ENCODE results near the gene ZNF777. TPM values are rescaled to one million over a fixed set of nuclear protein-coding genes. Genes with fewer than 3 reads are reported as not detected.

Gene ZNF777
- total RNA-seq, 1 donor from 2014 or later, result 19.0 TPM

DNA sequence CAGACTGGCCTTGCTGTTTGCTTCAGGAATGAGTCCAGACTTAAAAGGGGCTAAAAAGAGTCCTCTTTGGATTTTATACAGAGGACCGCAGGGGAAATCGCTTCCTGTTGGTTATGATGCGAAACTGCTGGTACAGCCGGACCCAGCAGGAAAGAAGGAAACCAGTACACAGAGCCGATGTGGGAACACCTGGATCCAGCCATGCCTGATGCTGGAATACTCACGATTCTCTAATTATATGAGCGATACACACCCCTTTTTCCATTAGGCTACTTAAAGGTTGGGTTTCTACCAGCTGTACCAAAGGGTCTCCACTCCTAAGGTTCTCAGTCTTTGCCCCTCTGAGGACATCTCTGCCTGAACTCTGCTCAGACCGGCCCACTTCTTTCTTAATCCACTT is 27.7 kb downstream of the ZNF777 start:
- Mint-ChIP-seq H3K4me3 (no peak overlapping the region), H3K27me3 (ENCODE audit: insufficient read depth) (no peaks in the 10 kb centered on the region), H3K36me3 (ENCODE audit: low read depth) (peaks cover 41% of the 10 kb centered on the region), H3K27ac (no peak overlapping the region), H3K4me1 (ENCODE audit: low read depth) (peaks cover 11% of the 10 kb centered on the region), H3K9me3 (no peaks in the 10 kb centered on the region)
- no peak for DNase-seq (ENCODE audit: low spot score)
- intact Hi-C loops (cut with micrococcal nuclease), result no loop called here

DNA sequence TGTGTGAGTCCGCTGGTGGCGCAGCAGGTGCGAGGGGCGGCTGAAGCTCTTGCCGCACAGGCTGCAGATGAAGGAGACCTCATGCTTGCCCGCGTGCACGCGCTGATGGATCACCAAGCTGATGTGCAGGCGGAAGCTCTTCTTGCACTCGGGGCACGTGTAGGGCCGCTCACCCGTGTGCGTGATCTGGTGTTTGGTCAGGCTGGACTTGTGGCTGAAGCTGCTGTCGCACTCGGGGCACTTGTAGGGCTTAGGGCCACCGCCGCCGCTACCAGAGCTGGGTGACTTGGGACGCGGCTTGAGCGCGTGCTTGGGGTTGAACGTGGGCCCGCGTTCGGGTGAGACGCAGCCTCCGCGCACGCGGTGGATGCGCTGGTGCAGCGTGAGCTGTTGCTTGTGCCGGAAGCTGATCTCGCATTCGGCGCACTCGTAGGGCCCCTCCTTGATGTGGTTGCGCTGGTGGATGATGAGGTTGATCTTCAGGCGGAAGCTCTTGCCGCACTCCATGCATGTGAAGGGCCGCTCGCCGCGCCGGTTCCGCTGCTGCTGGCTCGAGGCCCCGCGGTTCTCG is 28.7 kb downstream of the ZNF777 start:
- H3K36me3 Mint-ChIP-seq (ENCODE audit: low read depth), result peaks cover 37% of the 10 kb centered on the region

GRCh38 chr7:149431486-149432120 is 29.3 kb downstream of the ZNF777 start:
- peaks cover 11% of the 10 kb centered on the region for H3K4me1 Mint-ChIP-seq (ENCODE audit: low read depth)
- DNase-seq (ENCODE audit: low spot score), result no peak
- H3K4me3 Mint-ChIP-seq, result no peak overlapping the region
- no peaks in the 10 kb centered on the region for H3K9me3 Mint-ChIP-seq
- intact Hi-C loops (cut with micrococcal nuclease), result no loop called here
- no peak overlapping the region for H3K27ac Mint-ChIP-seq
- peaks cover 34% of the 10 kb centered on the region for H3K36me3 Mint-ChIP-seq (ENCODE audit: low read depth)
- no peaks in the 10 kb centered on the region for H3K27me3 Mint-ChIP-seq (ENCODE audit: insufficient read depth)

More for the DNA sequence above, 28.7 kb downstream of the ZNF777 start:
- Mint-ChIP-seq H3K4me1 (ENCODE audit: low read depth) (peaks cover 11% of the 10 kb centered on the region), H3K4me3 (no peak overlapping the region), H3K9me3 (no peaks in the 10 kb centered on the region), H3K27me3 (ENCODE audit: insufficient read depth) (no peaks in the 10 kb centered on the region), H3K27ac (no peak overlapping the region)
- intact Hi-C loops (cut with micrococcal nuclease), result no loop called here
- no peak for DNase-seq (ENCODE audit: low spot score)

- Mint-ChIP-seq H3K4me3 (no peak overlapping the region), H3K27ac (no peak overlapping the region), H3K36me3 (ENCODE audit: low read depth) (peaks cover 32% of the 10 kb centered on the region), H3K9me3 (no peaks in the 10 kb centered on the region), H3K27me3 (ENCODE audit: insufficient read depth) (no peaks in the 10 kb centered on the region), H3K4me1 (ENCODE audit: low read depth) (peaks cover 11% of the 10 kb centered on the region)
- intact Hi-C loops (cut with micrococcal nuclease), result no loop called here
- DNase-seq (ENCODE audit: low spot score), result no peak
These were observed 30.7 kb downstream of the ZNF777 start for GRCh38 chr7:149430192-149430591.

DNA sequence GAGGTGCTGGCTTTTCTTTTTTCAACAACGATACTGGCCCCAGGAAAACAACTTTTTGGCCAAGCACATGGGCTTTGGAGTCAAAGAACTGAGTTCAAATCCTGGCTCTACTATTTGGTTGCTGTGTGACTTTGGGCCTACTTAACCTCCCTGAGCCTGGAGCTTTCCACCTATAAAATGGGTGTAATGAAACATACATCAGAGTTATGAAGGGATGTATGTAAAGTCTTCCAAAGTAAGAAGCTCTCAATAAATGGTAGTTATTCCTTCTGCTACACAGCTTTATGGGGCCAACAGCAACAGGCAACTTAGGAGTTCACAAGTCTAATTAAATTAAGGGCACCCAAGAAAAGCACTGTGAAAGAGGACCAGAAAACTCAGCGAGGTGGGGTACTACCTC is 33.0 kb downstream of the ZNF777 start:
- Mint-ChIP-seq H3K27ac (no peak overlapping the region), H3K36me3 (ENCODE audit: low read depth) (peaks cover 20% of the 10 kb centered on the region), H3K4me3 (no peak overlapping the region), H3K4me1 (ENCODE audit: low read depth) (peaks cover 11% of the 10 kb centered on the region), H3K9me3 (no peaks in the 10 kb centered on the region), H3K27me3 (ENCODE audit: insufficient read depth) (peaks cover 2% of the 10 kb centered on the region)
- intact Hi-C loops (cut with micrococcal nuclease), result no loop called here
- no peak for DNase-seq (ENCODE audit: low spot score)

DNA sequence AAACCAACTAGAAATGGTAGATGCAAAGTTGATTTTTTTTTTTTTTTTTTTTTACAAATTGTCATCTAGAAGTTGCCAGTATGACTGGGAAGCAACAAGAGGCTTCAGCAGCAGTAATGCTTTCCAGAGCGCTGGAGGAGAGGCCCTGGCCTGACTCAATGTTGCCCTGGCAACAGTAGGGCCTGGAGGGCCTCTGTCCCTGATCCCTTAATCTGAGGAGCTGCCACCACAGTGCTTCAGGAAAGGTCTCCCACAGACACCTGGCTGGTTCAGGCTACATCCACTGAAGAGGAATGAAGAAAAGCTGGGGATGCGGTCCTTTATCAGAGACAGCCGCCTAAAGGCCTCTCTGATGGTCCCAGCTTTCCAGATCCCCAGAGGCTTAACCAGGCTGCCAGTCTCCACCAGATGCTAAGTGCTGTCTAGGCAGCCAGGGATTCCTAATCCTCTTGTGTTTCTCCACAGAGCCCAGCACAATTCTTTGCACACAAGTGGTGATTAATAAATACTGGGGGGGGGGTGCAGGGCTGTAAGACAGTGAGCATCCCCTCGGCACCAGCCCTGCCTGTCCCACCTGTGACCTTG is 33.7 kb downstream of the ZNF777 start:
- intact Hi-C loops (cut with micrococcal nuclease), result no loop called here
- Mint-ChIP-seq H3K27me3 (ENCODE audit: insufficient read depth) (peaks cover 4% of the 10 kb centered on the region), H3K36me3 (ENCODE audit: low read depth) (peaks cover 17% of the 10 kb centered on the region), H3K27ac (no peak overlapping the region), H3K9me3 (no peaks in the 10 kb centered on the region), H3K4me1 (ENCODE audit: low read depth) (peaks cover 11% of the 10 kb centered on the region), H3K4me3 (no peak overlapping the region)
- no peak for DNase-seq (ENCODE audit: low spot score)

- Mint-ChIP-seq H3K27ac (no peak overlapping the region), H3K36me3 (ENCODE audit: low read depth) (peaks cover 4% of the 10 kb centered on the region), H3K27me3 (ENCODE audit: insufficient read depth) (peaks cover 4% of the 10 kb centered on the region), H3K4me1 (ENCODE audit: low read depth) (no peaks in the 10 kb centered on the region), H3K4me3 (peak overlapping the region; percentile 33), H3K9me3 (no peaks in the 10 kb centered on the region)
- intact Hi-C loops (cut with micrococcal nuclease), result loop anchor here (2.0 kb wide), 1 partner anchor 229 kb away; the partner anchor contains the start of gene ZNF282
- no peak for DNase-seq (ENCODE audit: low spot score)
These were observed 37.3 kb downstream of the ZNF777 start for GRCh38 chr7:149423449-149424110.

DNA sequence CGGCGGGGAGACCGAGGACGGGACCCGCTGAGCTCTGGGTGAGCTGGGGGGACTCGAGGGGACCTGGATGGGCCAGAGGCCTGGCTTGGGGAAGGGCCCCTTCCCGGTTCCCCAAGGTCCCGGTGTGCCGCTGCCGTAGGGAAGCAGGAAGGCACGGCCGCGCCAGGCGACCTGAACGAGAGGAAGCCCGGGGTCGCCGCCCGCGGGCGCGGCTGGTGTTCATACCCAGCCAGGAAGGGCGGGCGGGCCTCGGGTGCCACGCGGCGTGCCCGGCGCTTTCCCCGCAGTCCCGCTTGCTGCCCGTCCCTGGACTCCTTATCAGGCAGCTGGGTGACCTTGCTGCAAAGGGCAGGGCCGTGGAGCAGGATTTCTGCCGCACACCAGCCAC is 38.0 kb downstream of the ZNF777 start:
- H3K27ac Mint-ChIP-seq, result no peak overlapping the region
- H3K27me3 Mint-ChIP-seq (ENCODE audit: insufficient read depth), result peaks cover 4% of the 10 kb centered on the region
- H3K36me3 Mint-ChIP-seq (ENCODE audit: low read depth), result no peaks in the 10 kb centered on the region
- H3K9me3 Mint-ChIP-seq, result no peaks in the 10 kb centered on the region
- no peaks in the 10 kb centered on the region for H3K4me1 Mint-ChIP-seq (ENCODE audit: low read depth)
- peak overlapping the region; percentile 33 for H3K4me3 Mint-ChIP-seq
- intact Hi-C loops (cut with micrococcal nuclease), result loop anchor here (1.0 to 2.0 kb wide), 8 partner anchors 37 to 276 kb away; partner anchors contain the start of genes ZNF282, ZNF398 and ZNF746
- DNase-seq (ENCODE audit: low spot score), result no peak

DNA sequence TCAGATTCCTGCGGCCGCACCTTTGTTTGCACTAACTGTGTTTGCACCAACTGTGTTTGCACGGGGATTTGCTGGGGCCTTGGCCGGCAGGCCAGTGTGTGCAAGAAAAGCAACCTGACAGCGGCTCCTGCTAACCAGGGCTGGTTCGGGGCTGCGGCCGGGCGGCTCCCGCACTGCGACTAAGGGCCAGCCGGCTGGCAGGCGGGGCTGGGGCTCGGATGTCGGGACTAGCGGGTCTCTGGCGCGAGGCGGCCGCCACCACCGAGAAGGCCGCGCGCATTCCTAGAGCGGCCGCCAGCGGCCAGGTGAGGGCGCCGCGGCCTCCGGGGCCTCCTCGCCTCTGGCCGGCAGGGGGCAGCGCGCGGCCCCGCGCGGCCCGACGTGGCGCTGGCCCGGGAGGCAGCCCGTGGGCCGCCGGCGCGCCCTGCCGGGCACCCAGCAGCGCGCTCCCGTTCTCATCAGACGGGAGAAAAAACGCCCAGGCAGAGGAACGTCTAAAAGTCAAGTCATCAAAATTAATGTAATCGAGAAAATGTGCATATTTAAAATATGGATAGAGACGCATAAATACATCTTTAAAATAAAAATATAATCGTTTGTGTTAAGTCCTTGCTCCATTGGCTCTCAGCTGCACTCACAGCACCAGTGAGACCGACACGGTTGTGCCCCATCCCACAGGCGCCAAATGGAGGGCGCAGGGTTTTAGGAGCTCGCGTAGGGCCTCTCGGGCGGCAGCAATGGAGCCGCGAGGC is 38.5 kb downstream of the ZNF777 start:
- intact Hi-C loops (cut with micrococcal nuclease), result loop anchor here (1.0 to 2.0 kb wide), 8 partner anchors 38 to 275 kb away; partner anchors contain the start of genes ZNF282, ZNF398 and ZNF746
- H3K27me3 Mint-ChIP-seq (ENCODE audit: insufficient read depth), result peaks cover 4% of the 10 kb centered on the region
- peak overlapping the region; percentile 66 for H3K4me3 Mint-ChIP-seq
- H3K9me3 Mint-ChIP-seq, result no peaks in the 10 kb centered on the region
- peak overlapping the region; percentile 61 for H3K27ac Mint-ChIP-seq
- H3K4me1 Mint-ChIP-seq (ENCODE audit: low read depth), result no peaks in the 10 kb centered on the region
- H3K36me3 Mint-ChIP-seq (ENCODE audit: low read depth), result no peaks in the 10 kb centered on the region
- DNase-seq (ENCODE audit: low spot score), result peak; percentile 73

DNA sequence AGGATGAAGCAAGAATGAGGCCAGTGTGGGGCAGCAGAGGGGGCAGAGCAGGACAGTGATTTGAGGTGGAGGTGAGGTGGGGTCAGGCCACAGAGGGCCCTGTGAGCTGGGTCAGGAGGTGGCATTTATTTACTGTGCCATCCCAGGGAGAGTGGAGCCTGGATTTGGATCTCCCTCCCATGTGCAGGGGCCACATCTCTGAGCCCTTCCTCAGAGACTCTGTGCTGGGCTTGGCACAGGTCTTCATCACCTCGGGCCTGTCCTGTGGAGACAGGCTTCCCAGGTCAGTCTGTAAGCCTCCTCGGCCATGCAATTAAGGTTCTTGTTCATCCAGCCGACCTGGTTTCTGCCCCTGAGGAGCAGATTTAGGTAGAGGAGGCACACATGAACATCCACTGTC is 40.9 kb downstream of the ZNF777 start:
- Mint-ChIP-seq H3K4me3 (peak overlapping the region; percentile 47), H3K27me3 (ENCODE audit: insufficient read depth) (peaks cover 10% of the 10 kb centered on the region), H3K36me3 (ENCODE audit: low read depth) (no peaks in the 10 kb centered on the region), H3K27ac (no peak overlapping the region), H3K9me3 (no peaks in the 10 kb centered on the region), H3K4me1 (ENCODE audit: low read depth) (peaks cover 9% of the 10 kb centered on the region)
- DNase-seq (ENCODE audit: low spot score), result no peak
- intact Hi-C loops (cut with micrococcal nuclease), result no loop called here

- no peaks in the 10 kb centered on the region for H3K36me3 Mint-ChIP-seq (ENCODE audit: low read depth)
- H3K27ac Mint-ChIP-seq, result peak overlapping the region; percentile 87
- H3K9me3 Mint-ChIP-seq, result no peaks in the 10 kb centered on the region
- peak overlapping the region; percentile 64 for H3K4me3 Mint-ChIP-seq
- intact Hi-C loops (cut with micrococcal nuclease), result no loop called here
- no peak for DNase-seq (ENCODE audit: low spot score)
- H3K27me3 Mint-ChIP-seq (ENCODE audit: insufficient read depth), result peaks cover 27% of the 10 kb centered on the region
- peaks cover 14% of the 10 kb centered on the region for H3K4me1 Mint-ChIP-seq (ENCODE audit: low read depth)
These were observed 45.3 kb downstream of the ZNF777 start for GRCh38 chr7:149415391-149416071.

- Mint-ChIP-seq H3K9me3 (no peaks in the 10 kb centered on the region), H3K27ac (peak overlapping the region; percentile 87), H3K4me3 (peak overlapping the region; percentile 64), H3K27me3 (ENCODE audit: insufficient read depth) (peaks cover 28% of the 10 kb centered on the region), H3K36me3 (ENCODE audit: low read depth) (no peaks in the 10 kb centered on the region), H3K4me1 (ENCODE audit: low read depth) (peaks cover 14% of the 10 kb centered on the region)
- DNase-seq (ENCODE audit: low spot score), result peak; percentile 14
- intact Hi-C loops (cut with micrococcal nuclease), result no loop called here
These were observed 46.0 kb downstream of the ZNF777 start for GRCh38 chr7:149414745-149415390.
